Endothelial cell of umbilical vein (primary cell): Measurements from ENCODE around the gene ZDHHC5. TPM values are rescaled to one million over a fixed set of nuclear protein-coding genes. Genes with fewer than 3 reads are reported as not detected.

Experiments used
- BruUV-seq: library from RNA; stranded (reverse); fragments of 400-500 nt; replicated peaks from 2 replicates; lab custom pipeline; 2021; lab: Mats Ljungman, UMichigan
- CTCF ChIA-PET: fragments of 300-600, 350-600 bp; sonication (Branson Sonifier 250); formaldehyde crosslinking; loops from one replicate; lab custom pipeline; 2021; ENCODE audit warnings: antibody characterized with exemption, inconsistent platforms; lab: Charles Lee
- POLR2A ChIA-PET: fragments of 300-600, 350-600 bp; sonication (Branson Sonifier 250); formaldehyde crosslinking; loops from one replicate; lab custom pipeline; 2021; ENCODE audit warnings: antibody characterized with exemption, inconsistent platforms; lab: Charles Lee
- DNase-seq: peaks from one replicate; pipeline ENCODE4 v3.0.0-alpha.2; 2011; ENCODE audit warnings: low read depth, low spot score
- FAIRE-seq: peaks from 2 replicates; lab custom pipeline; 2011; peaks lifted over from hg19 to GRCh38; lab: Jason Lieb, UNC
- H2AFZ ChIP-seq: 2 replicates; pipeline ENCODE4 v1.6.0; 2012; ENCODE audit warnings: low read depth, low read length, control low read depth, inconsistent platforms
- H3K27ac ChIP-seq: 2 replicates; pipeline ENCODE4 v1.5.1; 2011; ENCODE audit warnings: low read depth, mild to moderate bottlenecking, control low read depth, low read length, moderate library complexity; ENCODE audit not compliant: insufficient read depth
- H3K27me3 ChIP-seq, 2 experiments: 2 replicates each; pipeline versions ENCODE4 v1.6.0 to v1.6.1; 2011; ENCODE audit warnings: low read length in 2 of 2, mixed read lengths in 1 of 2; ENCODE audit not compliant: control insufficient read depth in 2 of 2, insufficient read depth in 2 of 2
- H3K36me3 ChIP-seq, 2 experiments: 2 replicates in 1 of 2; 3 replicates in 1 of 2; pipeline ENCODE4 v1.5.1; 2011; ENCODE audit warnings: low read length in 2 of 2, mild to moderate bottlenecking in 1 of 2, moderate library complexity in 1 of 2; ENCODE audit not compliant: control insufficient read depth in 2 of 2, insufficient read depth in 2 of 2; ENCODE audit errors: extremely low read depth in 1 of 2
- H3K4me1 ChIP-seq: 3 replicates; pipeline ENCODE4 v1.5.1; 2011; ENCODE audit warnings: mild to moderate bottlenecking, low read length; ENCODE audit not compliant: control insufficient read depth, insufficient read depth; ENCODE audit errors: extremely low read depth
- H3K4me2 ChIP-seq: 2 replicates; pipeline ENCODE4 v1.6.1; 2011; ENCODE audit warnings: low read length, control low read depth, mixed read lengths; ENCODE audit not compliant: insufficient read depth
- H3K4me3 ChIP-seq, 3 experiments: fragments of 200-600 bp in 1 of 3; sonication (generic), shearing (Covaris generic) in 1 of 3; replicated peaks in 1 of 3; 2 replicates each; pipeline ENCODE4 v1.5.1; 2011 to 2016; ENCODE audit warnings: control low read depth in 3 of 3, low read length in 3 of 3, mild to moderate bottlenecking in 2 of 3, inconsistent platforms in 1 of 3, low read depth in 1 of 3, moderate library complexity in 1 of 3; ENCODE audit not compliant: insufficient read depth in 1 of 3
- H3K79me2 ChIP-seq: 2 replicates; pipeline ENCODE4 v1.6.0; 2012; ENCODE audit warnings: low read length, inconsistent platforms; ENCODE audit not compliant: control insufficient read depth, insufficient read depth
- H3K9ac ChIP-seq: replicated peaks from 2 replicates; pipeline ENCODE3; 2011; ENCODE audit warnings: low read length, control low read depth; ENCODE audit not compliant: insufficient read depth; ENCODE audit errors: extremely low read depth
- H3K9me1 ChIP-seq: replicated peaks from 3 replicates; pipeline ENCODE4 v1.6.0; 2011; ENCODE audit warnings: mild to moderate bottlenecking, low read length; ENCODE audit not compliant: control insufficient read depth, insufficient read depth; ENCODE audit errors: extremely low read depth
- H3K9me3 ChIP-seq: replicated peaks from 2 replicates; pipeline ENCODE4 v1.5.1; 2012; ENCODE audit warnings: low read length, inconsistent platforms; ENCODE audit not compliant: control insufficient read depth, insufficient read depth
- H4K20me1 ChIP-seq: replicated peaks from 2 replicates; pipeline ENCODE3; 2011; ENCODE audit warnings: mild to moderate bottlenecking, low read length; ENCODE audit not compliant: control insufficient read depth, insufficient read depth; ENCODE audit errors: extremely low read depth
- CTCF ChIP-seq, 2 donors: IDR thresholded peaks; 1 replicate in 1 of 2; 2 replicates in 1 of 2; pipeline ENCODE4 v1.5.1; 2011; ENCODE audit warnings: low read length in 2 of 2, mild to moderate bottlenecking in 2 of 2, moderate library complexity in 2 of 2, control low read depth in 1 of 2, inconsistent platforms in 1 of 2, low read depth in 1 of 2; ENCODE audit not compliant: insufficient read depth in 1 of 2; ENCODE audit errors: extremely low read depth in 1 of 2
- EZH2 ChIP-seq: IDR thresholded peaks from 2 replicates; pipeline ENCODE4 v1.6.1; 2012; ENCODE audit warnings: borderline replicate concordance, low read depth, mild to moderate bottlenecking, moderate library complexity, low read length, inconsistent platforms; ENCODE audit not compliant: severe bottlenecking
- FOS ChIP-seq: IDR thresholded peaks from 2 replicates; pipeline ENCODE4 v1.6.1; 2011; ENCODE audit warnings: mild to moderate bottlenecking, low read length, moderate library complexity, borderline replicate concordance; ENCODE audit not compliant: insufficient read depth
- GATA2 ChIP-seq: IDR thresholded peaks from 2 replicates; pipeline ENCODE4 v1.7.0; 2011; ENCODE audit warnings: low read depth, mild to moderate bottlenecking, moderate library complexity, mixed read lengths, low read length; ENCODE audit not compliant: insufficient read length, insufficient read depth
- JUN ChIP-seq: IDR thresholded peaks from 2 replicates; pipeline ENCODE4 v1.6.1; 2011; ENCODE audit warnings: borderline replicate concordance, low read depth; ENCODE audit not compliant: insufficient read length, insufficient read depth
- MAX ChIP-seq: IDR thresholded peaks from 2 replicates; pipeline ENCODE4 v1.6.1; 2011; ENCODE audit not compliant: insufficient read depth, insufficient read length
- MYC ChIP-seq: IDR thresholded peaks from one replicate; pipeline ENCODE4 v1.6.1; 2011; ENCODE audit warnings: mild to moderate bottlenecking, low read depth, low read length
- POLR2A ChIP-seq: IDR thresholded peaks from 2 replicates; pipeline ENCODE4 v1.6.1; 2012; ENCODE audit warnings: low read depth, mild to moderate bottlenecking, control low read depth, low read length
- POLR2AphosphoS5 ChIP-seq: IDR thresholded peaks from 2 replicates; pipeline ENCODE4 v1.6.1; 2012; ENCODE audit warnings: low read depth, mild to moderate bottlenecking, control low read depth, low read length, moderate library complexity; ENCODE audit not compliant: insufficient read depth
- dilution Hi-C: fragments of 300-500 bp; cut with MboI; formaldehyde crosslinking; loops from one replicate; pipeline ENCODE4 v1.15.0; 2019; ENCODE audit warnings: low sequenced_read_pairs; ENCODE audit not compliant: extremely low pct_ligation_motif_present
- intact Hi-C: fragments of 100-400 bp; cut with micrococcal nuclease; formaldehyde crosslinking; loops from one replicate; pipeline ENCODE4 v1.10.0; 2022
- polyA plus RNA-seq, 4 experiments: library from polyadenylated mRNA; depleted of rRNA in 3 of 4; stranded (reverse) in 3 of 4; unstranded in 1 of 4; fragments of >200 nt; gene quantifications; 2 replicates each; pipeline versions ENCODE4 v1.2.1 to v1.2.3, GENCODE V29; 2011 to 2012; ENCODE audit warnings: missing spikeins in 1 of 4
- total RNA-seq: library from RNA; stranded (reverse); gene quantifications from 2 replicates; pipeline ENCODE4 v1.2.3, GENCODE V29; 2021

The ZDHHC5 gene
- total and polyA plus RNA-seq, 2 donors (not counting 3 experiments of a cell fraction or from before 2014, with no cell fraction given): 52.9 to 67.4 TPM

GRCh38 chr11:57662893-57663292 is 5.0 kb upstream of the ZDHHC5 start:
- no peaks in the 10 kb centered on the region for H3K9me3 ChIP-seq
- no peak overlapping the region for H2AFZ ChIP-seq
- H3K9me1 ChIP-seq: no peaks in the 10 kb centered on the region
- CTCF ChIA-PET: interaction anchor here (0.8 to 1.2 kb wide), 4 partner anchors 139 to 851 kb away, joined by 3 to 4 read pairs (median 3); no protein-coding TSS in a partner anchor
- H4K20me1 ChIP-seq: no peaks in the 10 kb centered on the region
- intact Hi-C loops: loop anchor here (10.0 kb wide), 2 partner anchors 142 to 852 kb away; no protein-coding TSS in a partner anchor
- POLR2A ChIA-PET: no interaction called here
- dilution Hi-C loops: no loop called here
- no TSS peak for BruUV-seq
- H3K27me3 ChIP-seq: no peaks in the 10 kb centered on the region
- FAIRE-seq (no peak), DNase-seq (no peak)
- H3K4me2 ChIP-seq: no peak overlapping the region
- TF ChIP-seq MYC (no peak), FOS (no peak), CTCF (IDR thresholded peaks at IDR 0.05; ENCODE audit: extremely low read depth in 1 of 2, insufficient read depth in 1 of 2, low read depth in 1 of 2, low read length in 2 of 2) (no peak), POLR2A (no peak), MAX (no peak), EZH2 (no peak), JUN (no peak), POLR2AphosphoS5 (no peak), GATA2 (no peak)
- H3K79me2 ChIP-seq: peaks cover 19% of the 10 kb centered on the region
- peaks cover 10% of the 10 kb centered on the region for H3K4me1 ChIP-seq
- no peak overlapping the region for H3K27ac ChIP-seq
- H3K36me3 ChIP-seq: peaks cover 14% of the 10 kb centered on the region in 2 experiments
- H3K4me3 ChIP-seq: no peak overlapping the region
- H3K9ac ChIP-seq: no peak overlapping the region
